IMR-90 (cell line): ENCODE measurements around the gene MEGF6. TPM values are rescaled to one million over a fixed set of nuclear protein-coding genes. Genes with fewer than 3 reads are reported as not detected.

ENCODE experiments used
- ATAC-seq: fragments of 200-7000 bp; cut with Tn5 transposase; 2 replicates; pipeline ENCODE4 v1.9.1; 2020; ENCODE audit warnings: low read depth, mild to moderate bottlenecking, moderate library complexity
- BruUV-seq: library from RNA; stranded (reverse); fragments of 400-500 nt; replicated peaks from 2 replicates; lab custom pipeline; 2021; lab: Mats Ljungman, UMichigan
- CTCF ChIA-PET: fragments of 300-600 bp; formaldehyde crosslinking; extraction: SDS; loops from one replicate; lab custom pipeline; 2021; ENCODE audit warnings: antibody characterized with exemption; lab: Yijun Ruan, JAX
- POLR2A ChIA-PET: fragments of 300-600 bp; sonication (Branson Sonifier 250); formaldehyde crosslinking; loops from one replicate; lab custom pipeline; 2022; ENCODE audit warnings: antibody characterized with exemption; ENCODE audit not compliant: unreplicated experiment; lab: Charles Lee
- DNase-seq: peaks from one replicate; pipeline ENCODE4 v3.0.0; 2013
- H2AFZ ChIP-seq: replicated peaks from 2 replicates; pipeline ENCODE3; 2013; ENCODE audit warnings: low read length, mild to moderate bottlenecking; ENCODE audit not compliant: poor library complexity
- H2AK5ac ChIP-seq: 2 replicates; pipeline ENCODE4 v1.6.1; 2013; ENCODE audit warnings: low read depth, low read length, inconsistent platforms
- H2AK9ac ChIP-seq: replicated peaks from 2 replicates; pipeline ENCODE3; 2013; ENCODE audit warnings: mild to moderate bottlenecking, low read depth, low read length, moderate library complexity; ENCODE audit not compliant: poor library complexity
- H2BK120ac ChIP-seq: 2 replicates; pipeline ENCODE4 v1.6.1; 2013; ENCODE audit warnings: low read depth, low read length, inconsistent platforms
- H2BK15ac ChIP-seq: 3 replicates; pipeline ENCODE4 v1.6.1; 2013; ENCODE audit warnings: low read depth, low read length, inconsistent platforms
- H2BK20ac ChIP-seq: 2 replicates; pipeline ENCODE4 v1.6.1; 2013; ENCODE audit warnings: low read depth, mild to moderate bottlenecking, inconsistent platforms, low read length, moderate library complexity
- H2BK5ac ChIP-seq: 2 replicates; pipeline ENCODE4 v1.6.1; 2013; ENCODE audit warnings: mild to moderate bottlenecking, low read depth, low read length, inconsistent platforms; ENCODE audit not compliant: poor library complexity, severe bottlenecking
- H3K14ac ChIP-seq: replicated peaks from 2 replicates; pipeline ENCODE4 v1.6.1; 2013; ENCODE audit warnings: low read depth, low read length, inconsistent platforms
- H3K18ac ChIP-seq: 2 replicates; pipeline ENCODE4 v1.6.1; 2013; ENCODE audit warnings: low read depth, low read length, control low read depth
- H3K23ac ChIP-seq: 2 replicates; pipeline ENCODE4 v1.6.1; 2013; ENCODE audit warnings: low read depth, low read length, inconsistent platforms
- H3K27ac ChIP-seq: 2 replicates; pipeline ENCODE4 v1.5.1; 2013; ENCODE audit warnings: mild to moderate bottlenecking, control low read depth, low read length; ENCODE audit not compliant: insufficient read depth
- H3K27me3 ChIP-seq: 2 replicates; pipeline ENCODE4 v1.6.1; 2013; ENCODE audit warnings: low read length; ENCODE audit not compliant: control insufficient read depth, insufficient read depth
- H3K36me3 ChIP-seq: 2 replicates; pipeline ENCODE4 v1.6.1; 2013; ENCODE audit warnings: low read length, mixed read lengths; ENCODE audit not compliant: control insufficient read depth, insufficient read depth
- H3K4ac ChIP-seq: 2 replicates; pipeline ENCODE4 v1.6.1; 2013; ENCODE audit warnings: low read depth, low read length, inconsistent platforms
- H3K4me1 ChIP-seq: 2 replicates; pipeline ENCODE4 v1.6.1; 2013; ENCODE audit warnings: low read length, mixed read lengths; ENCODE audit not compliant: control insufficient read depth, insufficient read depth
- H3K4me2 ChIP-seq: 2 replicates; pipeline ENCODE4 v1.6.1; 2013; ENCODE audit warnings: low read depth, mild to moderate bottlenecking, control low read depth, low read length, moderate library complexity
- H3K4me3 ChIP-seq: 2 replicates; pipeline ENCODE4 v1.5.1; 2013; ENCODE audit warnings: low read depth, mild to moderate bottlenecking, control low read depth, low read length, moderate library complexity; ENCODE audit not compliant: insufficient read depth
- H3K56ac ChIP-seq: 2 replicates; pipeline ENCODE4 v1.6.1; 2013; ENCODE audit warnings: low read length, inconsistent platforms; ENCODE audit not compliant: insufficient read depth; ENCODE audit errors: extremely low read depth
- H3K79me1 ChIP-seq, 2 experiments: 2 replicates each; pipeline ENCODE4 v1.6.1; 2013; ENCODE audit warnings: low read length in 2 of 2, inconsistent platforms in 1 of 2, low read depth in 1 of 2
- H3K9ac ChIP-seq: 2 replicates; pipeline ENCODE4 v1.6.1; 2013; ENCODE audit warnings: low read depth, low read length, control low read depth
- H3K9me1 ChIP-seq: 2 replicates; pipeline ENCODE4 v1.6.1; 2013; ENCODE audit warnings: low read length, inconsistent platforms; ENCODE audit not compliant: insufficient read depth
- H3K9me3 ChIP-seq: 2 replicates; pipeline ENCODE4 v1.6.1; 2013; ENCODE audit warnings: low read length; ENCODE audit not compliant: control insufficient read depth, insufficient read depth
- H4K20me1 ChIP-seq: 2 replicates; pipeline ENCODE4 v1.6.1; 2013; ENCODE audit warnings: low read length, inconsistent platforms; ENCODE audit not compliant: insufficient read depth
- H4K5ac ChIP-seq: 2 replicates; pipeline ENCODE4 v1.6.1; 2013; ENCODE audit warnings: mild to moderate bottlenecking, low read depth, low read length, control low read depth
- H4K8ac ChIP-seq, 2 experiments: 2 replicates each; pipeline ENCODE4 v1.6.1; 2013; ENCODE audit warnings: low read depth in 2 of 2, low read length in 2 of 2, control low read depth in 1 of 2, inconsistent platforms in 1 of 2
- H4K91ac ChIP-seq: 2 replicates; pipeline ENCODE4 v1.6.1; 2013; ENCODE audit warnings: low read depth, low read length, inconsistent platforms; ENCODE audit not compliant: insufficient read depth
- BHLHE40 ChIP-seq: fragments of 150-350 bp; IDR thresholded peaks from 2 replicates; pipeline ENCODE4 v1.6.1; 2016; ENCODE audit warnings: mild to moderate bottlenecking, low read depth, low read length
- CEBPB ChIP-seq: IDR thresholded peaks from 2 replicates; pipeline ENCODE4 v1.6.1; 2012; ENCODE audit warnings: low read depth, low read length, improper control_type of control experiment
- CHD1 ChIP-seq: IDR thresholded peaks from 2 replicates; pipeline ENCODE4 v1.6.1; 2012; ENCODE audit warnings: low read depth, low read length, improper control_type of control experiment
- FOS ChIP-seq: fragments of 150-350 bp; IDR thresholded peaks from 2 replicates; pipeline ENCODE4 v1.6.1; 2016; ENCODE audit warnings: low read depth, low read length
- MAFK ChIP-seq: IDR thresholded peaks from 2 replicates; pipeline ENCODE4 v1.6.1; 2012; ENCODE audit warnings: low read depth, low read length, improper control_type of control experiment
- MAZ ChIP-seq: IDR thresholded peaks from 2 replicates; pipeline ENCODE4 v1.6.1; 2012; ENCODE audit warnings: low read depth, mild to moderate bottlenecking, low read length, improper control_type of control experiment, moderate library complexity, borderline replicate concordance
- MXI1 ChIP-seq: IDR thresholded peaks from 2 replicates; pipeline ENCODE4 v1.6.1; 2012; ENCODE audit warnings: low read depth, mild to moderate bottlenecking, low read length, moderate library complexity, borderline replicate concordance
- NFE2L2 ChIP-seq: fragments of 150-350 bp; IDR thresholded peaks from 2 replicates; pipeline ENCODE4 v1.6.1; 2016; ENCODE audit warnings: low read depth, mild to moderate bottlenecking, low read length
- POLR2A ChIP-seq: IDR thresholded peaks from 2 replicates; pipeline ENCODE4 v1.6.1; 2012; ENCODE audit warnings: mild to moderate bottlenecking, low read depth, low read length
- RAD21 ChIP-seq: IDR thresholded peaks from 2 replicates; pipeline ENCODE4 v1.6.1; 2012; ENCODE audit warnings: low read length, improper control_type of control experiment
- RCOR1 ChIP-seq: IDR thresholded peaks from 2 replicates; pipeline ENCODE4 v1.6.1; 2012; ENCODE audit warnings: mild to moderate bottlenecking, low read length, improper control_type of control experiment; ENCODE audit not compliant: insufficient replicate concordance
- RFX5 ChIP-seq: IDR thresholded peaks from 2 replicates; pipeline ENCODE4 v1.8.0; 2012; ENCODE audit warnings: low read depth, mild to moderate bottlenecking, low read length, moderate library complexity
- SMC3 ChIP-seq: fragments of 150-350 bp; IDR thresholded peaks from 2 replicates; pipeline ENCODE4 v1.6.1; 2016; ENCODE audit warnings: low read depth, mild to moderate bottlenecking, antibody characterized with exemption, low read length, moderate library complexity
- WGBS, 2 experiments: methylation state at CpG; one replicate each; pipeline versions ENCODE4 v1.1.5 to v1.1.7; 2013; ENCODE audit warnings: missing lambda C conversion rate in 2 of 2; ENCODE audit not compliant: insufficient read length in 1 of 2; ENCODE audit errors: extremely low coverage in 2 of 2; 5-methylcytosine and 5-hydroxymethylcytosine counted together
- dilution Hi-C: fragments of 300-500 bp; cut with HindIII; formaldehyde crosslinking; loops from one replicate; pipeline ENCODE4 v1.14.3; 2018; ENCODE audit warnings: low sequenced_read_pairs; ENCODE audit not compliant: unreplicated experiment
- in situ Hi-C: fragments of 300-500 bp; cut with MboI; formaldehyde crosslinking; loops from 3 replicates; pipeline ENCODE4 v1.14.3; 2019; ENCODE audit warnings: low sequenced_read_pairs, inconsistent platforms, mixed read lengths
- intact Hi-C: fragments of 100-400 bp; cut with micrococcal nuclease; formaldehyde crosslinking; loops from 2 replicates; pipeline ENCODE4 v1.10.0; 2022
- polyA plus RNA-seq, 3 experiments: library from polyadenylated mRNA; depleted of rRNA; stranded (reverse); fragments of >200 nt; gene quantifications; 2 replicates each; pipeline ENCODE4 v1.2.3, GENCODE V29; 2012; ENCODE audit warnings: low replicate concordance in 1 of 3
- total RNA-seq: library from RNA; depleted of rRNA; stranded (reverse); fragments of >200 nt; gene quantifications from 2 replicates; pipeline ENCODE4 v1.2.3, GENCODE V29; 2012
- TF ChIP-seq, protein P1 (sequence below): conservative IDR thresholded peaks from 2 replicates; pipeline ENCODE4 v1.5.1; 2012; ENCODE audit warnings: mild to moderate bottlenecking, low read depth, low read length, improper control_type of control experiment
- TF ChIP-seq, protein P2 (sequence below): fragments of 150-350 bp; IDR thresholded peaks from 2 replicates; pipeline ENCODE4 v1.6.1; 2016; ENCODE audit warnings: low read depth, mild to moderate bottlenecking, low read length, moderate library complexity, borderline replicate concordance
- TF ChIP-seq, protein P3 (sequence below): fragments of 150-350 bp; IDR thresholded peaks from 2 replicates; pipeline ENCODE4 v1.6.1; 2017; ENCODE audit warnings: mild to moderate bottlenecking, antibody characterized with exemption, low read length, low read depth

MEGF6 gene
- total and polyA plus RNA-seq, 2 of the 4 experiments (the other 2 are of a cell fraction), result 0.72 to 4.1 TPM

DNA sequence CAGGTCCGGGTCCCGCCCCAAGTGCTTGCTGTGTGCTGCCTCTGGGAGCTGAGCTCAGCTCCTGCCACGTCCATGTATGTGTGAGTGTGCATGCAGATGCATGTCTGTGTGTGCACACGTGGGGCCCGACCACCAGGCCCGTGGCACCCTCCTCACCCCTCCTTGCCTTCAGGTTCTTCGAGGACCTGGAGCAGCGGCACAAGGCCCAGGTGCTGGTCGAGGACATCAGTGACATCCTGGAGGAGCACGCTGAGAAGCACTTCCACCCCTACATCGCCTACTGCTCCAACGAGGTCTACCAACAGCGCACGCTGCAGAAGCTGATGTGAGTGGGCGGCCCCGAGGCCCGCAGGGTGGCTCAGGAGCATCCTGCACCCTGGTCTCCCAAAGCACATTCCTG is 138.4 kb downstream of the MEGF6 start:
- no peaks in the 10 kb centered on the region for H3K9me3 ChIP-seq
- no peak overlapping the region for H3K23ac ChIP-seq
- dilution Hi-C loops (no loop called here), intact Hi-C loops (no loop called here), in situ Hi-C loops (no loop called here)
- peaks cover 11% of the 10 kb centered on the region for H3K4me1 ChIP-seq
- H2AK5ac ChIP-seq, result no peak overlapping the region
- ATAC-seq, result no peak
- H4K20me1 ChIP-seq, result no peaks in the 10 kb centered on the region; the same call in 1 of the 2 replicates
- POLR2A ChIA-PET, result no interaction called here
- CTCF ChIA-PET, result interaction anchor here (2.4 kb wide), 1 partner anchor 20 kb away, joined by 12 read pairs; no protein-coding TSS in a partner anchor
- no peak overlapping the region for H3K18ac ChIP-seq
- H3K56ac ChIP-seq, result no peak overlapping the region
- BruUV-seq, result no TSS peak
- peak overlapping the region; percentile 60 for H2AFZ ChIP-seq
- H2BK5ac ChIP-seq, result no peak overlapping the region
- no peak for TF ChIP-seq FOS
- no peak for TF ChIP-seq NFE2L2
- no peak for TF ChIP-seq RAD21
- TF ChIP-seq, protein P1, sequence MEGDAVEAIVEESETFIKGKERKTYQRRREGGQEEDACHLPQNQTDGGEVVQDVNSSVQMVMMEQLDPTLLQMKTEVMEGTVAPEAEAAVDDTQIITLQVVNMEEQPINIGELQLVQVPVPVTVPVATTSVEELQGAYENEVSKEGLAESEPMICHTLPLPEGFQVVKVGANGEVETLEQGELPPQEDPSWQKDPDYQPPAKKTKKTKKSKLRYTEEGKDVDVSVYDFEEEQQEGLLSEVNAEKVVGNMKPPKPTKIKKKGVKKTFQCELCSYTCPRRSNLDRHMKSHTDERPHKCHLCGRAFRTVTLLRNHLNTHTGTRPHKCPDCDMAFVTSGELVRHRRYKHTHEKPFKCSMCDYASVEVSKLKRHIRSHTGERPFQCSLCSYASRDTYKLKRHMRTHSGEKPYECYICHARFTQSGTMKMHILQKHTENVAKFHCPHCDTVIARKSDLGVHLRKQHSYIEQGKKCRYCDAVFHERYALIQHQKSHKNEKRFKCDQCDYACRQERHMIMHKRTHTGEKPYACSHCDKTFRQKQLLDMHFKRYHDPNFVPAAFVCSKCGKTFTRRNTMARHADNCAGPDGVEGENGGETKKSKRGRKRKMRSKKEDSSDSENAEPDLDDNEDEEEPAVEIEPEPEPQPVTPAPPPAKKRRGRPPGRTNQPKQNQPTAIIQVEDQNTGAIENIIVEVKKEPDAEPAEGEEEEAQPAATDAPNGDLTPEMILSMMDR, result no peak
- TF ChIP-seq SMC3, result no peak
- no peak for TF ChIP-seq BHLHE40
- no peak for TF ChIP-seq MAFK
- TF ChIP-seq MAZ, result no peak
- TF ChIP-seq, protein P2, sequence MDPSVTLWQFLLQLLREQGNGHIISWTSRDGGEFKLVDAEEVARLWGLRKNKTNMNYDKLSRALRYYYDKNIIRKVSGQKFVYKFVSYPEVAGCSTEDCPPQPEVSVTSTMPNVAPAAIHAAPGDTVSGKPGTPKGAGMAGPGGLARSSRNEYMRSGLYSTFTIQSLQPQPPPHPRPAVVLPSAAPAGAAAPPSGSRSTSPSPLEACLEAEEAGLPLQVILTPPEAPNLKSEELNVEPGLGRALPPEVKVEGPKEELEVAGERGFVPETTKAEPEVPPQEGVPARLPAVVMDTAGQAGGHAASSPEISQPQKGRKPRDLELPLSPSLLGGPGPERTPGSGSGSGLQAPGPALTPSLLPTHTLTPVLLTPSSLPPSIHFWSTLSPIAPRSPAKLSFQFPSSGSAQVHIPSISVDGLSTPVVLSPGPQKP, result no peak
- TF ChIP-seq POLR2A, result no peak
- no peak for TF ChIP-seq CEBPB
- TF ChIP-seq CHD1, result no peak
- TF ChIP-seq MXI1, result no peak
- no peak for TF ChIP-seq RFX5
- TF ChIP-seq RCOR1, result no peak
- TF ChIP-seq, protein P3, sequence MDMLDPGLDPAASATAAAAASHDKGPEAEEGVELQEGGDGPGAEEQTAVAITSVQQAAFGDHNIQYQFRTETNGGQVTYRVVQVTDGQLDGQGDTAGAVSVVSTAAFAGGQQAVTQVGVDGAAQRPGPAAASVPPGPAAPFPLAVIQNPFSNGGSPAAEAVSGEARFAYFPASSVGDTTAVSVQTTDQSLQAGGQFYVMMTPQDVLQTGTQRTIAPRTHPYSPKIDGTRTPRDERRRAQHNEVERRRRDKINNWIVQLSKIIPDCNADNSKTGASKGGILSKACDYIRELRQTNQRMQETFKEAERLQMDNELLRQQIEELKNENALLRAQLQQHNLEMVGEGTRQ, result no peak
- H3K4me3 ChIP-seq, result no peak overlapping the region
- no peak overlapping the region for H4K91ac ChIP-seq
- H3K27ac ChIP-seq, result no peak overlapping the region
- H4K8ac ChIP-seq, result no peak overlapping the region
- H3K36me3 ChIP-seq, result no peaks in the 10 kb centered on the region
- H3K79me1 ChIP-seq, result no peaks in the 10 kb centered on the region
- DNase-seq, result no peak
- no peak overlapping the region for H3K4me2 ChIP-seq
- no peak overlapping the region for H4K5ac ChIP-seq
- H2AK9ac ChIP-seq, result no peak overlapping the region
- WGBS, 2 experiments, result 100% methylated on average over 2 of the region's 17 CpGs; no CpG with 5 or more reads in 1 of the 2 experiments
- no peak overlapping the region for H3K14ac ChIP-seq
- H3K9me1 ChIP-seq, result peaks cover 3% of the 10 kb centered on the region; the same call in 1 of the 2 replicates
- no peak overlapping the region for H3K4ac ChIP-seq
- H3K9ac ChIP-seq, result no peak overlapping the region
- H2BK15ac ChIP-seq, result no peak overlapping the region
- H2BK120ac ChIP-seq, result no peak overlapping the region
- H2BK20ac ChIP-seq, result no peak overlapping the region
- H3K27me3 ChIP-seq, result no peaks in the 10 kb centered on the region; the same call in 1 of the 2 replicates
